DMS 273 treated with DMSO at 0.1 percent for 48 hours (cell line): ENCODE data around the gene ATP8B4.

Experiments
- DNase-seq: peaks from one replicate; lab custom pipeline; 2025; lab: John Stamatoyannopoulos, UW

ATP8B4 gene

DNA sequence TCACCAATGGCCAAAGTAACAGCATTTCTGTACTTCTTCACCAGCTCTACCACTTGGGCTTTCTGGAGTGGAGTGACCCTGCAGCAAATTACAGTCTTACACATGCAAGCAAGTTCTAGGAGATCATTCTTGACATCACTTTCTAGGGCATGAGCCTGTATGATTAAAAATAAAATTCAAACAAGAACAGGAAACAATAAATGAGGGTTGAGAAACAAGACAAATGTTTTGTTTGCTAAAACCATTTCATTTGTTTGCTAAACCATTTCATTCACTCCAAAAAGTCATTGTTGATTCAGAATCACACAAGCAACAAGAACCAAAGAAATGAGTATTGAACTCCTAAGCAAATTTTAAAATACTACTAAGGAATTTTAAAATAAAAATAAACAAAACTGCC, 220.9 kb downstream of the ATP8B4 start:
- DNase-seq = no peak

DNA sequence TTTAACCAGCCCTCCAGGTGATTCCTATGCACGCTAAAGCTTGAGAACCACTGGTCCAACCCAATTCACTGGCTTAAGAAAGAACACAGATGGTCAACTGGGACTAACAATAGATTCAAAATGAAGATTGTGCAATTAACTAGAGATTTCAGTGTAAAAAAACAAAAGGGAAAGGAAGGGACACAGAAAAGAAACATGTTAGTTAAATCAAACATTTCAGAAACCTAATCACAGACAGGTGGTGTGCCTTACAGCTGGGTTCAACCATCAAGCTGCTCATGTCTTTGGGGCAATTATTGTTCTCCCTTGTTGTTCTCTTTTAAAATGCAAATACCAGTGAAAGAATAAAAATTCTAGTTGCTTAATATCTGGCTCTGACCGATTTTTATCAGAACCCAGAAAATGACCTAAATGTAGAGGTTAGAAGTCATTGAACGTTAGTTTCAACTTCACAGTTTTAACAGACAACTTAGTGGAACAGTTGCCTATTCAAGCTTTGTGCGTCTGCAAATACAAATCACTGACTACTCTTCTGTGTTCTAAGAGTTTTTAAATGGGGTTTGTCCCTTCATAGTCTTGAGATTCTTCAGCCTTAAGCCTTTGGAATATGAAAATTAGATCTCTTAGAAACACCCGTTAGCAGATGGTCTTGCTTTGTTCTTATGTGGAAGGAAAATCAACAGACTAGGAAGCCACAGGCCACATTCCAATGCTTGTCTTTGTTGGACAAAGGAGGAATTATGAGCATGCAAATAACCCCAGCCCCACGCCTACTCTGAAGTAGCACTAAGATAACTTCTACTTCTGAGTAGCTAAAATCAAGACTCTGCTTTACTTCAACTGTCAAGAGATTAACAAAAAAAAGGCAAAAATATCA, 223.4 kb downstream of the ATP8B4 start:
- no peak for DNase-seq

- DNase-seq = no peak
These were observed 228.3 kb downstream of the ATP8B4 start for GRCh38 chr15:49890689-49891088.

DNA sequence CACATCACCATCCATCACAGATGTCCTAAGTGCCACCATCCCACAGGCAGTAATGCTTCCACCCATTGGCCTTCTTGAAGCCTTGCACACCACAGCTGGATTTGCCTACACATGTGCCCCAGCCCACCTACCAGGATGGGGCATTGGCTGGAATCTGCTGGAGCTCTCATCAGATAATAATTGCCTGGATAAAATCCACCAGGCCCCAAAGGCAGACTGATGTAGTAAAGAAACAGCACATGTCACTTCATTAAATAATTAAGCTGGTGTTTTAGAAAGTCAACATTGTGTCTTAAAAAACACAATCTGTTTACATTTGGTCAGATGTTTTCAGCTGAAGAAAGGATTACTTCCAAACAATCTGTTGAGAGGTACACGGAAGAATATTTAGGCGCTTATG, 229.5 kb downstream of the ATP8B4 start:
- DNase-seq = no peak

- no peak for DNase-seq
These were observed 230.3 kb downstream of the ATP8B4 start for GRCh38 chr15:49888734-49889133.

GRCh38 chr15:49888323-49888693, 230.7 kb downstream of the ATP8B4 start:
- DNase-seq = no peak

DNA sequence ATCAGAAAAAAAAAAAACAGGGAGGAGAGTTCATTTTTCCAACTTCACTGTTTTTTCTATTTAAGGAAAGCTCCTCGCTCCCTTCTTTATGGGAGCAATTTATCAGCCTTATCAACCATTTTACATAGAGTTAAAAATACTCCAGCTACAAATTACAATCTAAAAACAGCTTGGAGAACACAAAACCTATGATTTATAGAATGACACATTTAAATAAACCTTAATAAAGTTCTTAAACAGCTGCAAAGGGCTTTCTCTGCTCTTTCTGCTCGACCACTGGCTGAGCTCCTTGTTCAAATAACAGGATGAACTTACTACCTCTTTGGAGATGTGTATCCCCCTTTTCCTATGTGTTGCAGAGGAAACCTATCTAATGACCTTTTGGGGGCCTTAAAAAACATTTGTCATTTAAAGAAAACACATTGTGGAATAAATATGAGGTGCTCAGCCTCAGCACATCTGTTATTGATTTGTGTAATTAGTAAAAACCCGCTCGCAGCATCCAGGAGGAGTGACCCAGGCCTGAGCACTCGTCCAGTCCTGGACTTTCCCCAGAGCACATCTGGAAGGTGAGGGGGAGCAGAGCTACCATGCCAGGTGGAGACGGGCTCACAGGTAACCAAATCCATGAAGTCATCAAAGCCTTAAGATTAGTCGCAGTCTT, 231.2 kb downstream of the ATP8B4 start:
- DNase-seq = no peak

DNA sequence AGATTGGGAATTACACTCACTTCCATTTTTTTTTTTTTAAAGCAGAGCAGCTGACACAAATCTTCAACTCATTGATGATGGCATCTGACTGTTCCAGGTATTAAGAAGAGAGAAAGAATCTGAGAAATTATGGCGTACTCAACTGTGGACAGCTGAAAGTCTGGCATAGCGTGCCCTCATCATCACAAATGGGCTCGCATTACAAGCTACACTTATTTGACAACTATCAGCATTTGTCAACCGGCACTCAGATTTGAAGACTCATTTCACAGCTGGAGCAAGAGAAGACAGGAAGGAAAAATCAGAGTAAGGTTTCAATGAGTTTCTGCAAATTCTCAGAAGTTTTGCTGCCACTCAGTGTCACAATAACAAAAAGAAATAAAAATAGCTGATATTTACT, 235.9 kb downstream of the ATP8B4 start:
- DNase-seq = no peak

DNA sequence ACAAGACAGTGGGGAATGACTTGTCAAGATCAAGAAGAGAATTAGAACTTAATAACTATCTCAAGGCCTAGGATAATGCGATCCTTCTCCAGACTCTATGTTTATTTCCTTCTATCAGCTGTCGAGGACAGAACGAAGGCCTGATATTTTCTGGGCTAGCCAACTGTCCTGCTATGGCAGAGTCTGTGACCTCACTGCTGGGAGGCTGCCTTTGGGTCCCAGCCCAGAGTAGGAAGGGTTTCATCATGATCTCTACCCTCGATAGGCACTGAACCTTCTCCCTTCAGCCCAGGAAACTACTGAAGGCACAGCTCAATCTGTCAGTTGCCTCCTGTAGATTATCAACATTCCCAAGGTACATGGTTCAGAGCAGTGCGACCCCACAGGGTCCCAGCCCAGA, 237.2 kb downstream of the ATP8B4 start:
- no peak for DNase-seq

- no peak for DNase-seq
These were observed 237.6 kb downstream of the ATP8B4 start for GRCh38 chr15:49881433-49881832.

- DNase-seq = no peak
These were observed 241.0 kb downstream of the ATP8B4 start for GRCh38 chr15:49877873-49878521.

GRCh38 chr15:49877117-49877872, 241.7 kb downstream of the ATP8B4 start:
- no peak for DNase-seq

GRCh38 chr15:49876401-49877038, 242.5 kb downstream of the ATP8B4 start:
- DNase-seq = no peak

DNA sequence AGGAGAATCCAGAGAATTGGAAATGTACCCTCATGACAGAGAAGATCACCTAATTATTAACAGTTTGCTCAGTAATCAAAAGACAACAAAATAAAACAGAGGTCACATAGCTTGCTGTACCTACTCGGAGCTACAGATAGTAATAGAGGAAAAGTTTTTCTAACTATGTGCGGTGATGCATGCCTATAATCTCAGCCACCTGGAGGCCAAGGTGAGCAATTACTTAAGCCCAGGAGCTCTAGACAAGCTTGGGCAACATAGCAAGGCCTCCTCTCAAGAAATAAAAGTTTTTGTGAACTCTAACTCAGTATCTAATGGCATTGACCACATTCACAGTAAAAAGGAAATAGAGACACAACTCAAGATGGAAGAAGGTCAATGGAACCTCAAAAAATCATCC, 243.6 kb downstream of the ATP8B4 start:
- no peak for DNase-seq

DNA sequence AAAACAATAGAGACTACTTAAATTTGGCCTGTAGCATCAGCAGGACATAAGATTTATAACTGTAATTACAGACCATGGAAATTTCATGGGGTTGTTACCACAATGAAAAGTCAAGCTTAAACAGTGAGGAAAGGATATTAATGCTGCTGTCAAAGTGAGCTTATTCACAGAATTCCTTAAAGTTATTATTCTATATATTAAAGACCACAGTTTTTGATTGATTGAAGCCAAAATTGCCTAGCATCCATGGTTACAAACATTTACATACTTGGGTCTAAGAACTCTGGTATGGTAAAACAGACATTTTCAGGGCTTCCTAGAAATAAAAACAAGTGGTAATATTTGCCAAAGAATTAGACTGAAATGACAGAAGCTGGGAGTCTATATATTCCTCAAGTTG, 248.6 kb downstream of the ATP8B4 start:
- DNase-seq = no peak

- no peak for DNase-seq
These were observed 250.7 kb downstream of the ATP8B4 start for GRCh38 chr15:49868348-49868747.

DNA sequence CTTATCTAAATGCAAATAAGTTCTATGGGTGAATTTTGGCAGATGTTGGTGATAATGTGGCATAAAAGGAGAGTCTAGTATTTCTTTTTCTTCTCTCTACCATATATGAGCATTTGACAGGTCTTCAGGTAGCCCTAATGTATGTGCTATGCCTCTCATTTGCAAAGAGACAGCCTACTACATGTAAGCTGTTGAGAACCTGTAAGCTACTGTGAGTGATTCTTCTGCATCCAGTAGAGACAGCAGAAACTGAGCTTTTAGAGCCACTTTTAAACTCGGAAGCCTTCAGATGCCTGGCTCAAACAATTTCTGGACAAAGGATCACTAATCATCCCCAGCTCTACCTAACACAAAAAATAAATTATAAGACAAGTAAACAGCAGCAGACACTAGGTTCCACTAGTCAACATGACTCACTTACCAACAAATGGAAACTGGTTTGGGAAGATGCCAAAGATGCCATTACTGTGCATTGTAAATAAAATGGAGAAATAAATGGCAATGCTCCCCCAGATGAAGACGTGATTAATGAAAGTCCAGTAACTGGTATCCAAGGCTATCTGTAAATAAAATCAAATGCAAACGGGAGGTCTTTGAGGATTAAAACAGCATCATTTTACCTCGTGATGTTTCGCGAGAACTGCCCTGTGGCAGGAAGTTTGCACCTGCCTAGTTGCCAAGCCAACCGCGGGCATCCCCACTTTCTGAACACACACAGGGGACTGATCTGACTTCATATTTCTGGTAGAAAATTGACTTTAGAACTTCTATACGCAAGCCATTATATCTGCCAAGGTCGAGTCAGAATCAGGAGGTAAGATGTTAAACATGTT, 252.9 kb downstream of the ATP8B4 start:
- DNase-seq = no peak

DNA sequence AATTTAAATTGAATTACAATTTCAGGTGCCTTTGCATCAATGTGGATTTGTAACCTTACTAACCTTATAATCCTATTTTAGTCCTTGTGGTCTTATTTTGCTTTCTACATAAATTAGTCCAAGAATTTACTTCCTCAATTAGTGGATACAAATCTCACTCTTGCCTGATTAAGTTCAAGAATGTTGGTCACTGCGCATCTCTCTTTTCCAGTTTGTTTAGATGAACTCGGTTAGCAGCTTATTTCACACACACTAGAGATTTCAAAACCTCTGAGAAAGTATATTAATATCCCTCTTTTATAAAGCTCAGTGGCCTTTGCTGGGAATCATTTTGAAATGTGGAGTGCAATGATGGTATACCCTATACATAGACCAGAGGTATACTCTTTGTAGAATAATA, 254.8 kb downstream of the ATP8B4 start:
- no peak for DNase-seq

DNA sequence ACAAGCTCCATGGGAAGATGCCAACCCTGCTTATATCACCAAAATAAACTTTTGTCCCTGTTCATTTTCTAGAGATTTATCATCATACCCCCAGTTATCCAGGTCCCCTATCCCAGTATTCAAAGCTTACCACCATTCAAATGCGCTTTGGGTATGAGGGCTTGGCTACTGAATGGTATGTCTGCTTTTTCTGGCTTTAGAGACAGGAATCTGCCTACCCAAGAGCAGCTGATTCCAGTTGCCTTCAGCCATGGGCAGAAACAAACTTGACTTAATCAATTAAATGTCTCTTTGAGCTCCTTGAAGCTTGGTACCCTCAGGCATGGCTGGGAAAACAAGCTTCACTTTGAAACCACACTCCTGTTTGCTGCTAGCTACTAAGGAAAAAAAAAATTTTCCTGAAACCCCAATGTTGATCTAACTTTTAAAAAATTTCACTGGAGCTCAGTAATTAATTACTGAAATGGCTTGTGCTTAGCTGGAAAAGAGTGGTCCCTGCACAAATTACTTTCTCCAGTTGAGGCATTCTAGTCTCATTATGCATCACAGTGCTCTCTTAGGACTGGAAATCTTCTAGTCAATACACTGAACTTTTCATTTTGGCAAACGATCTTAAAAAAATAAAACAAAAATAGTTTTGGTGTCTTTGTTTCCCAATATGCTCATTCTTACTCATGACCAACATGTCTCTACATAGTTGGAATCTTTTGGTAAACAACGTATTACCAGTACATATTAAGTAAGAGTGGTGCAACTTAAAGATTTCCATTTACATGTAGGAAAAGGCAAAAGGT, 255.4 kb downstream of the ATP8B4 start:
- no peak for DNase-seq

DNA sequence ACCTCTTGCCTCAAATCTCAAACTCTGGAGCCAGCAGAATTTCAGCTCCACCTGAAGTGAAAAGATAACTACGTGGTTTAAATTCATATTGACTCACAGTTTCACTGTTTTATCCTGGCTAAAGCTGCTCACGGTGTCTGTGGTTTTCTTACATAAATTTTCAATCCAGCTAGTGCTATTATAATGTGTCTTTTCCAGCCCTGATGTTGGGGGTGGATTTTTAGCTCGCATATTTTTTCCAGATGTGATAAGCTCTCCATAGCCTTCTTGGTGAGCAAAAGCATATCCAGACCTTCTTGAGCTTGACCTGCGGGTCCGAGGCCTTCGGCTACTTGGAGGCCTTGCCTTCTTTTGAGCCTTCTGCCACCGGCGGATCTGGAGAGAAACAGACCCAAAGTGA, 258.9 kb downstream of the ATP8B4 start:
- no peak for DNase-seq
